ENCODE measurements around the gene RCN1. TPM values are rescaled to one million over a fixed set of nuclear protein-coding genes. Genes with fewer than 3 reads are reported as not detected.

RCN1 gene
- total RNA-seq, 2 experiments from 2014 or later = 26.2 to 27.7 TPM

DNA sequence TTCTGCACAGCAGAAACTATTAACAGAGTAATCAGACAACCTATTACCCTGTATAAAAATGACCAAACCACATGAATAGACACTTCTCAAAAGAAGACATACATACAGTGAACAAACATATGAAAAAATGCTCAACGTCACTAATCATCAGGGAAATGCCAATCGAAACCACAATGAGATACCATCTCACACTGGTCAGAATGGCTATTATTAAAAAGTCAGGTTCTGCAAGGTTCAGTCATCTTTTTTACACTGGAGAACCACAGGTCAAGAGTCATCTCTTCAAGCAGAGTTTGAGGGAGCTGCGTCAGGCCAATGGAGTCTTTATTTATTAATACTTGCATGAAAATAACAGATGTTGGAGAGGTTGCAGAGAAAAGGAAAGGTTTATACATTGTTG, 40.4 kb downstream of the RCN1 start:
- Mint-ChIP-seq H3K4me1 (ENCODE audit: low read depth) (no peaks in the 10 kb centered on the region), H3K27ac (no peak overlapping the region), H3K9me3 (no peaks in the 10 kb centered on the region), H3K4me3 (no peak overlapping the region), H3K36me3 (ENCODE audit: low read depth) (no peaks in the 10 kb centered on the region), H3K27me3 (peaks cover 17% of the 10 kb centered on the region)
- no peak for DNase-seq
- no peak for ATAC-seq
- POLR2A ChIA-PET = no interaction called here
- CTCF ChIA-PET = no interaction called here
- intact Hi-C loops (cut with micrococcal nuclease) = no loop called here
- TF ChIP-seq, protein P1, sequence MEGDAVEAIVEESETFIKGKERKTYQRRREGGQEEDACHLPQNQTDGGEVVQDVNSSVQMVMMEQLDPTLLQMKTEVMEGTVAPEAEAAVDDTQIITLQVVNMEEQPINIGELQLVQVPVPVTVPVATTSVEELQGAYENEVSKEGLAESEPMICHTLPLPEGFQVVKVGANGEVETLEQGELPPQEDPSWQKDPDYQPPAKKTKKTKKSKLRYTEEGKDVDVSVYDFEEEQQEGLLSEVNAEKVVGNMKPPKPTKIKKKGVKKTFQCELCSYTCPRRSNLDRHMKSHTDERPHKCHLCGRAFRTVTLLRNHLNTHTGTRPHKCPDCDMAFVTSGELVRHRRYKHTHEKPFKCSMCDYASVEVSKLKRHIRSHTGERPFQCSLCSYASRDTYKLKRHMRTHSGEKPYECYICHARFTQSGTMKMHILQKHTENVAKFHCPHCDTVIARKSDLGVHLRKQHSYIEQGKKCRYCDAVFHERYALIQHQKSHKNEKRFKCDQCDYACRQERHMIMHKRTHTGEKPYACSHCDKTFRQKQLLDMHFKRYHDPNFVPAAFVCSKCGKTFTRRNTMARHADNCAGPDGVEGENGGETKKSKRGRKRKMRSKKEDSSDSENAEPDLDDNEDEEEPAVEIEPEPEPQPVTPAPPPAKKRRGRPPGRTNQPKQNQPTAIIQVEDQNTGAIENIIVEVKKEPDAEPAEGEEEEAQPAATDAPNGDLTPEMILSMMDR (IDR thresholded peaks at IDR 0.05) = no peak

DNA sequence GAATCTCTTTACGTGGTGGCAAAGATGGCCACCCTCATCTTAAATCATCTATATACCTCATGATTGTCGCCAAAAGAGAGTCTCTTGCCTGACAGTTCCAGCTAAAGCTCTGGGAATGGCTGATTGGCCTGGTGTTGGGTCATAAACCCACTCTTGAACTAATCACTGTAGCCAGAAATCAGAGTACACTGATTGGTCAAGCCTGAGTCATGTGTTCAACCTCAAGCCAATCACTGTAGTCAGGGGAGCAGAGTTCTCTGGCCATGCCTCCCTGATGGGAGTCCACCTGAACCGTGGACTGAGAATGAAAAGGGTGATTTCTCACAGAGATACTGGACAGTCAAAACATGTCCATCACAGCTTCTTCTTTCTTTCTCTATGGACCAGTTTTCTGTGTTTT, 45.8 kb downstream of the RCN1 start:
- intact Hi-C loops (cut with micrococcal nuclease) = no loop called here
- H3K9me3 Mint-ChIP-seq = no peaks in the 10 kb centered on the region
- no peak for ATAC-seq
- no peaks in the 10 kb centered on the region for H3K36me3 Mint-ChIP-seq (ENCODE audit: low read depth)
- H3K4me3 Mint-ChIP-seq = no peak overlapping the region
- peaks cover 2% of the 10 kb centered on the region for H3K27me3 Mint-ChIP-seq
- H3K27ac Mint-ChIP-seq = no peak overlapping the region
- H3K4me1 Mint-ChIP-seq (ENCODE audit: low read depth) = no peaks in the 10 kb centered on the region
- TF ChIP-seq, protein P1 (IDR thresholded peaks at IDR 0.05) = no peak
- ChIA-PET CTCF (no interaction called here), POLR2A (no interaction called here)
- DNase-seq = no peak

DNA sequence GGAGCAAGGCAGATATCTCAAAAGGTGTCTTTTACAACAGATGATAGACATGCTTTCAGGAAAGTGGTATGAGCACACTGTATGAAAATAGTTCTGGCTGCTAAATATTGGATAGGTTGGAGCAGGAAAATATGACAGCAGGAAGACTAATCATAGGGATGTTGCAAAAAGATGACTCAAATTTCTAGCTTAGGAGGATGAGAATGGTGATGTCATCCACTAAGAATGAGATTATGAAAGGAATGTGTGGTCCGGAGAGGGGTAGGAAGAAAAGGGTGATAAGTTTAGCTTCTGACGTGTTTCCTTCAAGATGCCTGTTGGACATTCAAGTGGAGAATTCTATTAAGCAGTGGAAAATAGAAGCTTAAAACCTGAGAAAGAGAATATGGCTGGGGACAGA, 46.4 kb downstream of the RCN1 start:
- TF ChIP-seq, protein P1 (IDR thresholded peaks at IDR 0.05) = no peak
- CTCF ChIA-PET = no interaction called here

DNA sequence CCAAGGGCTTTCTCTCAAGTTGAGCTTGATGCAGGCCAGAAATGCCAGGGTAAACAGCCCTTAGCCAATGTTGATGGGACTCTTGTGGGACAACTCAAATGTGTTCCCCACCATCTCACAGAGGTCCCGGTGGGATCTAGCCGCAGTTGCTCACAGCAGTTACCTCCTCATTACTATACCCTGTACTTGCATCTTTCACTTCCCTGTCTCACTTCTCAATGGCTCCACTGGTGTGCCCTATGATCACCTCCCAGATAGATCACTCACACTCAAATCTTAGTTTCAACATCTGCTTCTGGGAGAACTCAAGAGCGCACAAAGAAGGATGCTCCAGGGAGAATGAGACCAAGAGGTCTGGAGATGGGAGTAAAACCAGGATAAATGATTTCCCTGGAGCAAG, 47.0 kb downstream of the RCN1 start:
- H3K27me3 Mint-ChIP-seq = peaks cover 2% of the 10 kb centered on the region
- H3K27ac Mint-ChIP-seq = no peak overlapping the region
- no peak for DNase-seq
- H3K4me3 Mint-ChIP-seq = no peak overlapping the region
- H3K4me1 Mint-ChIP-seq (ENCODE audit: low read depth) = peaks cover 3% of the 10 kb centered on the region
- TF ChIP-seq, protein P1 (IDR thresholded peaks at IDR 0.05) = no peak
- CTCF ChIA-PET = no interaction called here
- POLR2A ChIA-PET = no interaction called here
- intact Hi-C loops (cut with micrococcal nuclease) = no loop called here
- H3K9me3 Mint-ChIP-seq = no peaks in the 10 kb centered on the region
- H3K36me3 Mint-ChIP-seq (ENCODE audit: low read depth) = no peaks in the 10 kb centered on the region
- ATAC-seq = no peak

More for the DNA sequence above, 46.4 kb downstream of the RCN1 start:
- POLR2A ChIA-PET = no interaction called here
- no peak for DNase-seq
- Mint-ChIP-seq H3K9me3 (no peaks in the 10 kb centered on the region), H3K36me3 (ENCODE audit: low read depth) (no peaks in the 10 kb centered on the region), H3K4me3 (no peak overlapping the region), H3K27ac (no peak overlapping the region), H3K4me1 (ENCODE audit: low read depth) (peaks cover under 1% of the 10 kb centered on the region), H3K27me3 (peaks cover 2% of the 10 kb centered on the region)
- no peak for ATAC-seq
- intact Hi-C loops (cut with micrococcal nuclease) = no loop called here

DNA sequence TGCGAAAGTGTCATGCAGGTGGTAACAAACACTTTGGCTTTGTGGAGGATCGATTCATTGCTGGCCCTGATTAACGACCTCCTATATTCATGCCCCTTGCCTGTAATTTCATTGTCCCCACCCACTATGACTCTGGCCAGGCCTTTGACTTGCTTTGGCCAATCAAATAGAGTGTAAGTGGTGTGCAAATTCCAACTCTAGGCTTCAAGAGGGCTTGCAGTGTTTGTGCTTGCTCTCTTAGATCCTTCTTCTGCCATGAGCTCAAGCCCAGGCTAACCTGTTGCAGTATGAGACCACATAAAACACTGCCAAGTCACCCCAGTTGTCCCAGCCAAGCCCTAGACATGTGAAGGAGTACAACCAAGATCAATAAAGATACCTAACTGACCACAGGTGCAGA, 48.0 kb downstream of the RCN1 start:
- TF ChIP-seq, protein P1 (IDR thresholded peaks at IDR 0.05) = no peak
- H3K36me3 Mint-ChIP-seq (ENCODE audit: low read depth) = no peaks in the 10 kb centered on the region
- CTCF ChIA-PET = no interaction called here
- intact Hi-C loops (cut with micrococcal nuclease) = no loop called here
- no peak for DNase-seq
- no peak for ATAC-seq
- no peak overlapping the region for H3K27ac Mint-ChIP-seq
- no peaks in the 10 kb centered on the region for H3K9me3 Mint-ChIP-seq
- no peak overlapping the region for H3K4me3 Mint-ChIP-seq
- POLR2A ChIA-PET = no interaction called here
- peaks cover 2% of the 10 kb centered on the region for H3K27me3 Mint-ChIP-seq
- peaks cover 3% of the 10 kb centered on the region for H3K4me1 Mint-ChIP-seq (ENCODE audit: low read depth)

Data from activated CD8-positive, alpha-beta T cell treated with anti-CD3 and anti-CD28 coated beads for 36 hours (primary cell).